Ascending aorta (tissue), 2 donors: ENCODE results near the gene TSPOAP1. TPM values are rescaled to one million over a fixed set of nuclear protein-coding genes. Genes with fewer than 3 reads are reported as not detected.
A peak's percentile ranks its signal among the peaks of the same experiment; 100 is the strongest.

Experiments used
- DNase-seq, 2 donors: peaks; one replicate each; pipeline ENCODE4 v3.0.0-alpha.2; 2019; ENCODE audit warnings: low spot score in 2 of 2
- H3K27ac ChIP-seq, 2 donors: fragments of 200-600 bp; sonication (generic); one replicate each; pipeline ENCODE4 v1.5.1; 2016 to 2017; ENCODE audit warnings: mild to moderate bottlenecking in 1 of 2
- H3K27me3 ChIP-seq: fragments of 200-600 bp; sonication (generic); one replicate; pipeline ENCODE4 v1.5.1; 2017
- H3K36me3 ChIP-seq, 2 donors: fragments of 200-600 bp; sonication (generic); one replicate each; pipeline ENCODE4 v1.5.1; 2016
- H3K4me1 ChIP-seq, 2 donors: fragments of 200-600 bp; sonication (generic); one replicate each; pipeline ENCODE4 v1.5.1; 2016 to 2017; ENCODE audit warnings: mild to moderate bottlenecking in 1 of 2
- H3K4me3 ChIP-seq, 2 donors: fragments of 200-600 bp; sonication (generic); one replicate each; pipeline ENCODE4 v1.5.1; 2016 to 2017; ENCODE audit warnings: mild to moderate bottlenecking in 1 of 2
- H3K9me3 ChIP-seq, 2 donors: fragments of 200-600 bp; sonication (generic); one replicate each; pipeline ENCODE4 v1.5.1; 2016
- CTCF ChIP-seq, 3 experiments: fragments of 200-600 bp in 2 of 3; fragments of 450-650 bp in 1 of 3; sonication (generic) in 2 of 3; IDR thresholded peaks; one replicate each; pipeline ENCODE4 v1.5.1; 2016 to 2019; ENCODE audit warnings: antibody characterized with exemption in 3 of 3, mild to moderate bottlenecking in 1 of 3, moderate library complexity in 1 of 3
- intact Hi-C: fragments of 100-400 bp; cut with DNase I; formaldehyde crosslinking; loops from one replicate; pipeline ENCODE4 v1.15.1; 2023
- total RNA-seq: library from RNA; depleted of rRNA; stranded (reverse); fragments of >200 nt; gene quantifications from one replicate; pipeline ENCODE4 v1.1.0, GENCODE V29; 2016

TSPOAP1 gene
- total RNA-seq, 1 donor from 2014 or later = 22.4 TPM

- no peaks in the 10 kb centered on the region for H3K9me3 ChIP-seq
- H3K4me3 ChIP-seq = peak overlapping the region; percentile 72 to 90
- DNase-seq = no peak
- no peak for TF ChIP-seq CTCF (IDR thresholded peaks at IDR 0.05)
- intact Hi-C loops = loop anchor here (1.0 kb wide), 1 partner anchor 28 kb away; the partner anchor contains the start of gene SUPT4H1
- no peaks in the 10 kb centered on the region for H3K27me3 ChIP-seq
- H3K36me3 ChIP-seq = no peaks in the 10 kb centered on the region
- H3K27ac ChIP-seq = peak overlapping the region; percentile 42 to 61
- peaks cover 2 to 3% of the 10 kb centered on the region in 2 donors for H3K4me1 ChIP-seq
Observed at GRCh38 chr17:58324409-58325288, 3.9 kb downstream of the TSPOAP1 start.

- Histone ChIP-seq H3K9me3 (no peaks in the 10 kb centered on the region), H3K27me3 (no peaks in the 10 kb centered on the region), H3K4me1 (peaks cover 2 to 3% of the 10 kb centered on the region in 2 donors), H3K4me3 (peak overlapping the region; percentile 72 to 90), H3K36me3 (no peaks in the 10 kb centered on the region), H3K27ac (peak overlapping the region; percentile 42 to 61)
- TF ChIP-seq CTCF (IDR thresholded peaks at IDR 0.05) = no peak
- intact Hi-C loops = loop anchor here (1.0 kb wide), 1 partner anchor 28 kb away; the partner anchor contains the start of gene SUPT4H1
- no peak for DNase-seq
Observed at GRCh38 chr17:58324056-58324408, 4.6 kb downstream of the TSPOAP1 start.

- DNase-seq = no peak
- TF ChIP-seq CTCF (IDR thresholded peaks at IDR 0.05) = no peak
- peaks cover 2 to 3% of the 10 kb centered on the region in 2 donors for H3K4me1 ChIP-seq
- H3K27me3 ChIP-seq = no peaks in the 10 kb centered on the region
- peak overlapping the region; percentile 72 to 90 for H3K4me3 ChIP-seq
- intact Hi-C loops = loop anchor here (1.0 kb wide), 1 partner anchor 29 kb away; the partner anchor contains the start of gene SUPT4H1
- H3K36me3 ChIP-seq = no peaks in the 10 kb centered on the region
- peak overlapping the region; percentile 42 to 61 for H3K27ac ChIP-seq
- no peaks in the 10 kb centered on the region for H3K9me3 ChIP-seq
Observed at GRCh38 chr17:58323366-58324055, 5.1 kb downstream of the TSPOAP1 start.

- no peak for TF ChIP-seq CTCF (IDR thresholded peaks at IDR 0.05)
- H3K4me3 ChIP-seq = no peak overlapping the region
- no peak overlapping the region for H3K27ac ChIP-seq
- H3K9me3 ChIP-seq = no peaks in the 10 kb centered on the region
- H3K36me3 ChIP-seq = no peaks in the 10 kb centered on the region
- peaks cover 2 to 3% of the 10 kb centered on the region in 2 donors for H3K4me1 ChIP-seq
- no peak for DNase-seq
- H3K27me3 ChIP-seq = no peaks in the 10 kb centered on the region
- intact Hi-C loops = no loop called here
Observed at GRCh38 chr17:58322581-58323185, 5.9 kb downstream of the TSPOAP1 start.

- H3K27ac ChIP-seq = no peak overlapping the region
- no peak for DNase-seq
- intact Hi-C loops = no loop called here
- H3K36me3 ChIP-seq = no peaks in the 10 kb centered on the region
- H3K9me3 ChIP-seq = no peaks in the 10 kb centered on the region
- H3K4me3 ChIP-seq = no peak overlapping the region
- H3K4me1 ChIP-seq = peaks cover 2 to 3% of the 10 kb centered on the region in 2 donors
- TF ChIP-seq CTCF (IDR thresholded peaks at IDR 0.05) = no peak
- no peaks in the 10 kb centered on the region for H3K27me3 ChIP-seq
Observed at GRCh38 chr17:58321571-58322525, 6.7 kb downstream of the TSPOAP1 start.
